GM12892 (cell line): ENCODE results near the gene SNX32.
A peak's percentile ranks its signal among the peaks of the same experiment; 100 is the strongest.

Experiments
- POLR2A ChIP-seq: IDR thresholded peaks from 2 replicates; pipeline ENCODE4 v1.6.1; 2011; ENCODE audit warnings: low read depth, low read length, control low read depth
- POLR2AphosphoS5 ChIP-seq: IDR thresholded peaks from 2 replicates; pipeline ENCODE4 v1.6.1; 2011; ENCODE audit warnings: low read depth, low read length, control low read depth

- TF ChIP-seq POLR2A = no peak; the same call in 1 of the 2 replicates
- TF ChIP-seq POLR2AphosphoS5 = peak; percentile 36
These were observed 17.4 kb downstream of the SNX32 start for GRCh38 chr11:65851083-65851579.
